Natural killer cell (primary cell): ENCODE results near the gene IGSF9. TPM values are rescaled to one million over a fixed set of nuclear protein-coding genes. Genes with fewer than 3 reads are reported as not detected.
A peak's percentile ranks its signal among the peaks of the same experiment; 100 is the strongest.

Experiments
- ATAC-seq, 3 donors: fragments of 150-1000 bp in 2 of 3; fragments of 200-7000 bp in 1 of 3; cut with Tn5 transposase; 1 replicate in 1 of 3; 2 replicates in 2 of 3; pipeline ENCODE4 v1.10.0; 2021; ENCODE audit warnings: mild to moderate bottlenecking in 2 of 3, moderate library complexity in 2 of 3
- DNase-seq, 2 donors: peaks; one replicate each; pipeline versions ENCODE4 v3.0.0 to v3.0.0-alpha.2; 2013 to 2021; ENCODE audit warnings: mixed read lengths in 1 of 2
- H3K27ac ChIP-seq: one replicate; pipeline ENCODE4 v1.5.1; 2013; ENCODE audit warnings: mild to moderate bottlenecking, low read length
- H3K27me3 ChIP-seq: one replicate; pipeline ENCODE4 v1.6.1; 2013; ENCODE audit warnings: low read length; ENCODE audit not compliant: control insufficient read depth, insufficient read depth
- H3K36me3 ChIP-seq: one replicate; pipeline ENCODE4 v1.6.1; 2013; ENCODE audit warnings: low read length; ENCODE audit not compliant: control insufficient read depth, insufficient read depth
- H3K4me1 ChIP-seq: one replicate; pipeline ENCODE4 v1.6.1; 2013; ENCODE audit warnings: low read length; ENCODE audit not compliant: control insufficient read depth, insufficient read depth
- H3K4me3 ChIP-seq: one replicate; pipeline ENCODE4 v1.5.1; 2013; ENCODE audit warnings: low read length
- H3K9me3 ChIP-seq: one replicate; pipeline ENCODE4 v1.6.1; 2013; ENCODE audit warnings: low read length; ENCODE audit not compliant: control insufficient read depth, insufficient read depth
- H3K27ac Mint-ChIP-seq, 2 donors: one replicate each; pipeline ENCODE4 v1.8.0; 2022; ENCODE audit warnings: mild to moderate bottlenecking in 2 of 2, mixed read lengths in 2 of 2, moderate library complexity in 1 of 2
- H3K27me3 Mint-ChIP-seq, 2 donors: one replicate each; pipeline ENCODE4 v1.8.0; 2022; ENCODE audit warnings: low read depth in 2 of 2, mixed read lengths in 2 of 2
- H3K36me3 Mint-ChIP-seq: one replicate; pipeline ENCODE4 v1.8.0; 2022; ENCODE audit warnings: mixed read lengths
- H3K4me1 Mint-ChIP-seq, 2 donors: one replicate each; pipeline ENCODE4 v1.8.0; 2022; ENCODE audit warnings: mixed read lengths in 2 of 2
- H3K4me3 Mint-ChIP-seq: one replicate; pipeline ENCODE4 v1.8.0; 2022; ENCODE audit warnings: mild to moderate bottlenecking, moderate library complexity, mixed read lengths
- H3K9me3 Mint-ChIP-seq, 2 donors: one replicate each; pipeline ENCODE4 v1.8.0; 2022; ENCODE audit warnings: mixed read lengths in 2 of 2
- CTCF ChIP-seq: fragments of 200-600 bp; IDR thresholded peaks from one replicate; pipeline ENCODE4 v1.8.0; 2022; ENCODE audit warnings: antibody characterized with exemption
- WGBS: methylation state at CpG from one replicate; pipeline ENCODE4 v1.1.7; 2013; ENCODE audit warnings: missing lambda C conversion rate; ENCODE audit not compliant: insufficient coverage; 5-methylcytosine and 5-hydroxymethylcytosine counted together
- intact Hi-C: fragments of 100-400 bp; cut with micrococcal nuclease; formaldehyde crosslinking; loops from one replicate; pipeline ENCODE4 v1.14.2; 2022
- total RNA-seq, 4 donors: library from RNA; stranded (reverse); fragments of 120-200 nt in 1 of 4; gene quantifications; one replicate each; pipeline versions ENCODE4 v1.2.3 to v1.2.4, GENCODE V29; 2013 to 2022

Gene IGSF9
- total RNA-seq, 3 donors from 2014 or later (not counting 1 experiment from before 2014, with no cell fraction given): not detected

- Histone ChIP-seq H3K9me3 (no peaks in the 10 kb centered on the region), H3K4me3 (no peak overlapping the region), H3K27ac (no peak overlapping the region), H3K27me3 (peaks cover 18% of the 10 kb centered on the region), H3K4me1 (peaks cover 6% of the 10 kb centered on the region), H3K36me3 (no peaks in the 10 kb centered on the region)
- no peak for ATAC-seq
- WGBS: 71% methylated on average over 9 of the region's 9 CpGs
- Mint-ChIP-seq H3K36me3 (no peaks in the 10 kb centered on the region), H3K4me3 (no peak overlapping the region), H3K27me3 (peaks cover 42 to 47% of the 10 kb centered on the region in 2 donors), H3K9me3 (no peaks in the 10 kb centered on the region), H3K4me1 (peaks cover 7 to 15% of the 10 kb centered on the region in 2 donors), H3K27ac (no peak overlapping the region)
- TF ChIP-seq CTCF: no peak
- no peak for DNase-seq
- intact Hi-C loops: no loop called here
Observed at GRCh38 chr1:159946242-159947187, 1.1 kb upstream of the IGSF9 start.

- Histone ChIP-seq H3K27me3 (peaks cover 18% of the 10 kb centered on the region), H3K4me3 (no peak overlapping the region), H3K27ac (no peak overlapping the region), H3K9me3 (no peaks in the 10 kb centered on the region), H3K36me3 (no peaks in the 10 kb centered on the region), H3K4me1 (peaks cover 6% of the 10 kb centered on the region)
- Mint-ChIP-seq H3K4me1 (peaks cover 7 to 15% of the 10 kb centered on the region in 2 donors), H3K9me3 (no peaks in the 10 kb centered on the region), H3K36me3 (no peaks in the 10 kb centered on the region), H3K27me3 (peaks cover 42 to 48% of the 10 kb centered on the region in 2 donors), H3K4me3 (peak overlapping the region; percentile 79), H3K27ac (peak overlapping the region in 1 of 2 donors; percentile 29)
- DNase-seq (no peak), ATAC-seq (no peak)
- intact Hi-C loops: no loop called here
- TF ChIP-seq CTCF: no peak
- WGBS: 47% methylated on average over 11 of the region's 11 CpGs
Observed at GRCh38 chr1:159944623-159945455, 574 bp downstream of the IGSF9 start.

- 75% methylated on average over 9 of the region's 9 CpGs for WGBS
- intact Hi-C loops: no loop called here
- Mint-ChIP-seq H3K36me3 (no peaks in the 10 kb centered on the region), H3K27me3 (peaks cover 42 to 48% of the 10 kb centered on the region in 2 donors), H3K9me3 (no peaks in the 10 kb centered on the region), H3K4me1 (peaks cover 7 to 15% of the 10 kb centered on the region in 2 donors), H3K4me3 (no peak overlapping the region), H3K27ac (no peak overlapping the region)
- H3K9me3 ChIP-seq: no peaks in the 10 kb centered on the region
- H3K4me1 ChIP-seq: peaks cover 6% of the 10 kb centered on the region
- peaks cover 18% of the 10 kb centered on the region for H3K27me3 ChIP-seq
- no peak for TF ChIP-seq CTCF
- ATAC-seq (no peak), DNase-seq (no peak)
- H3K27ac ChIP-seq: no peak overlapping the region
- H3K36me3 ChIP-seq: no peaks in the 10 kb centered on the region
- no peak overlapping the region for H3K4me3 ChIP-seq
Observed at GRCh38 chr1:159943908-159944622, 1.3 kb downstream of the IGSF9 start.
